ENCODE data around the gene TRIM66. TPM values are rescaled to one million over a fixed set of nuclear protein-coding genes. Genes with fewer than 3 reads are reported as not detected.

The TRIM66 gene
- total RNA-seq, 2 experiments from 2014 or later: 17.8 to 22.4 TPM

GRCh38 chr11:8720352-8720751, 37.9 kb upstream of the TRIM66 start:
- no peak overlapping the region for H3K4me3 Mint-ChIP-seq

GRCh38 chr11:8719721-8720120, 37.3 kb upstream of the TRIM66 start:
- no peaks in the 10 kb centered on the region for H3K36me3 Mint-ChIP-seq (ENCODE audit: low read depth)
- no peak overlapping the region for H3K27ac Mint-ChIP-seq
- H3K4me1 Mint-ChIP-seq: no peaks in the 10 kb centered on the region
- ChIA-PET POLR2A (interaction anchor here (1.2 kb wide), 1 partner anchor 147 kb away, joined by 3 read pairs; no protein-coding TSS in a partner anchor), CTCF (no interaction called here)
- no peak overlapping the region for H3K4me3 Mint-ChIP-seq
- H3K27me3 Mint-ChIP-seq: peaks cover 4% of the 10 kb centered on the region
- no peak for DNase-seq
- no peaks in the 10 kb centered on the region for H3K9me3 Mint-ChIP-seq

More at GRCh38 chr11:8720352-8720751, 37.9 kb upstream of the TRIM66 start:
- ChIA-PET CTCF (no interaction called here), POLR2A (interaction anchor here (1.2 kb wide), 1 partner anchor 147 kb away, joined by 3 read pairs; no protein-coding TSS in a partner anchor)
- no peaks in the 10 kb centered on the region for H3K4me1 Mint-ChIP-seq
- DNase-seq: no peak
- no peaks in the 10 kb centered on the region for H3K36me3 Mint-ChIP-seq (ENCODE audit: low read depth)
- peaks cover 4% of the 10 kb centered on the region for H3K27me3 Mint-ChIP-seq
- H3K27ac Mint-ChIP-seq: no peak overlapping the region
- no peaks in the 10 kb centered on the region for H3K9me3 Mint-ChIP-seq

- no peaks in the 10 kb centered on the region for H3K4me1 Mint-ChIP-seq
- no peak overlapping the region for H3K27ac Mint-ChIP-seq
- H3K27me3 Mint-ChIP-seq: peaks cover 4% of the 10 kb centered on the region
- H3K9me3 Mint-ChIP-seq: no peaks in the 10 kb centered on the region
- no peaks in the 10 kb centered on the region for H3K36me3 Mint-ChIP-seq (ENCODE audit: low read depth)
- POLR2A ChIA-PET: interaction anchor here (1.0 kb wide), 1 partner anchor 37 kb away, joined by 3 read pairs; the partner anchor contains the start of genes RPL27A and TRIM66
- no peak for DNase-seq
- CTCF ChIA-PET: no interaction called here
- H3K4me3 Mint-ChIP-seq: no peak overlapping the region
Measured at GRCh38 chr11:8719211-8719649, 36.8 kb upstream of the TRIM66 start.

- Mint-ChIP-seq H3K9me3 (no peaks in the 10 kb centered on the region), H3K4me3 (no peak overlapping the region), H3K4me1 (no peaks in the 10 kb centered on the region), H3K27me3 (peaks cover 4% of the 10 kb centered on the region), H3K36me3 (ENCODE audit: low read depth) (no peaks in the 10 kb centered on the region), H3K27ac (no peak overlapping the region)
- POLR2A ChIA-PET: interaction anchor here (1.0 kb wide), 1 partner anchor 36 kb away, joined by 3 read pairs; the partner anchor contains the start of genes RPL27A and TRIM66
- no peak for DNase-seq
- CTCF ChIA-PET: no interaction called here
Measured at GRCh38 chr11:8717876-8718753, 35.6 kb upstream of the TRIM66 start.

GRCh38 chr11:8717544-8717875, 35.0 kb upstream of the TRIM66 start:
- no peaks in the 10 kb centered on the region for H3K4me1 Mint-ChIP-seq
- H3K27me3 Mint-ChIP-seq: peaks cover 4% of the 10 kb centered on the region
- H3K27ac Mint-ChIP-seq: no peak overlapping the region
- ChIA-PET CTCF (no interaction called here), POLR2A (no interaction called here)
- DNase-seq: no peak
- no peaks in the 10 kb centered on the region for H3K36me3 Mint-ChIP-seq (ENCODE audit: low read depth)
- no peak overlapping the region for H3K4me3 Mint-ChIP-seq
- no peaks in the 10 kb centered on the region for H3K9me3 Mint-ChIP-seq

- no peak overlapping the region for H3K27ac Mint-ChIP-seq
- H3K36me3 Mint-ChIP-seq (ENCODE audit: low read depth): no peaks in the 10 kb centered on the region
- POLR2A ChIA-PET: no interaction called here
- H3K4me1 Mint-ChIP-seq: no peaks in the 10 kb centered on the region
- no peak for DNase-seq
- peaks cover 4% of the 10 kb centered on the region for H3K27me3 Mint-ChIP-seq
- CTCF ChIA-PET: no interaction called here
- H3K4me3 Mint-ChIP-seq: no peak overlapping the region
- no peaks in the 10 kb centered on the region for H3K9me3 Mint-ChIP-seq
Measured at GRCh38 chr11:8715501-8715900, 33.0 kb upstream of the TRIM66 start.

GRCh38 chr11:8714622-8715225, 32.3 kb upstream of the TRIM66 start:
- CTCF ChIA-PET: no interaction called here
- H3K27ac Mint-ChIP-seq: no peak overlapping the region
- no peaks in the 10 kb centered on the region for H3K4me1 Mint-ChIP-seq
- no peak for DNase-seq
- H3K9me3 Mint-ChIP-seq: no peaks in the 10 kb centered on the region
- peaks cover 4% of the 10 kb centered on the region for H3K27me3 Mint-ChIP-seq
- H3K36me3 Mint-ChIP-seq (ENCODE audit: low read depth): no peaks in the 10 kb centered on the region
- H3K4me3 Mint-ChIP-seq: no peak overlapping the region
- POLR2A ChIA-PET: no interaction called here

GRCh38 chr11:8713760-8714454, 31.4 kb upstream of the TRIM66 start:
- DNase-seq: no peak
- ChIA-PET CTCF (no interaction called here), POLR2A (interaction anchor here (1.2 kb wide), 1 partner anchor 13 kb away, joined by 3 read pairs; no protein-coding TSS in a partner anchor)
- Mint-ChIP-seq H3K4me3 (no peak overlapping the region), H3K36me3 (ENCODE audit: low read depth) (no peaks in the 10 kb centered on the region), H3K27me3 (peaks cover 2% of the 10 kb centered on the region), H3K27ac (no peak overlapping the region), H3K9me3 (no peaks in the 10 kb centered on the region), H3K4me1 (no peaks in the 10 kb centered on the region)

- no peaks in the 10 kb centered on the region for H3K4me1 Mint-ChIP-seq
- ChIA-PET POLR2A (interaction anchor here (1.3 kb wide), 1 partner anchor 13 kb away, joined by 3 read pairs; no protein-coding TSS in a partner anchor), CTCF (interaction anchor here (0.5 kb wide), 1 partner anchor 512 kb away, joined by 3 read pairs; no protein-coding TSS in a partner anchor)
- H3K36me3 Mint-ChIP-seq (ENCODE audit: low read depth): no peaks in the 10 kb centered on the region
- H3K4me3 Mint-ChIP-seq: no peak overlapping the region
- no peak overlapping the region for H3K27ac Mint-ChIP-seq
- H3K9me3 Mint-ChIP-seq: no peaks in the 10 kb centered on the region
- DNase-seq: no peak
- no peaks in the 10 kb centered on the region for H3K27me3 Mint-ChIP-seq
Measured at GRCh38 chr11:8712506-8712905, 30.0 kb upstream of the TRIM66 start.

- no peak overlapping the region for H3K27ac Mint-ChIP-seq
- CTCF ChIA-PET: no interaction called here
- DNase-seq: no peak
Measured at GRCh38 chr11:8711895-8712442, 29.5 kb upstream of the TRIM66 start.

GRCh38 chr11:8709777-8710176, 27.3 kb upstream of the TRIM66 start:
- no peak overlapping the region for H3K4me3 Mint-ChIP-seq
- peaks cover 5% of the 10 kb centered on the region for H3K4me1 Mint-ChIP-seq
- H3K36me3 Mint-ChIP-seq (ENCODE audit: low read depth): no peaks in the 10 kb centered on the region
- H3K9me3 Mint-ChIP-seq: no peaks in the 10 kb centered on the region
- no peak overlapping the region for H3K27ac Mint-ChIP-seq
- no peak for DNase-seq
- H3K27me3 Mint-ChIP-seq: no peaks in the 10 kb centered on the region
- CTCF ChIA-PET: no interaction called here
- POLR2A ChIA-PET: no interaction called here

More at GRCh38 chr11:8711895-8712442, 29.5 kb upstream of the TRIM66 start:
- H3K4me1 Mint-ChIP-seq: no peaks in the 10 kb centered on the region
- H3K36me3 Mint-ChIP-seq (ENCODE audit: low read depth): no peaks in the 10 kb centered on the region
- no peaks in the 10 kb centered on the region for H3K9me3 Mint-ChIP-seq
- no peaks in the 10 kb centered on the region for H3K27me3 Mint-ChIP-seq
- POLR2A ChIA-PET: interaction anchor here (1.3 kb wide), 1 partner anchor 13 kb away, joined by 3 read pairs; no protein-coding TSS in a partner anchor
- no peak overlapping the region for H3K4me3 Mint-ChIP-seq

GRCh38 chr11:8709002-8709672, 26.7 kb upstream of the TRIM66 start:
- H3K4me1 Mint-ChIP-seq: peaks cover 5% of the 10 kb centered on the region
- H3K4me3 Mint-ChIP-seq: no peak overlapping the region
- H3K27ac Mint-ChIP-seq: no peak overlapping the region
- H3K27me3 Mint-ChIP-seq: no peaks in the 10 kb centered on the region
- ChIA-PET CTCF (no interaction called here), POLR2A (no interaction called here)
- no peaks in the 10 kb centered on the region for H3K36me3 Mint-ChIP-seq (ENCODE audit: low read depth)
- DNase-seq: no peak
- H3K9me3 Mint-ChIP-seq: no peaks in the 10 kb centered on the region
